ENCODE data around the gene TPGS1. TPM values are rescaled to one million over a fixed set of nuclear protein-coding genes. Genes with fewer than 3 reads are reported as not detected.

The TPGS1 gene, protein sequence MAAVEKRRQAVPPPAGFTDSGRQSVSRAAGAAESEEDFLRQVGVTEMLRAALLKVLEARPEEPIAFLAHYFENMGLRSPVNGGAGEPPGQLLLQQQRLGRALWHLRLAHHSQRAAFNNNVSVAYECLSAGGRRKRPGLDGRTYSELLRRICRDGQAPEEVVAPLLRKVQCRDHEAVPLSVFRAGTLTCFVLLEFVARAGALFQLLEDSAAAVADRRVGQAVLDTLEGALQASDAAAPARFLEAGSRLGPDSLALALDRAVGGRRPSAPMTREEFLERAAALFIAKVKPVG
- 10 to 100 TPM in 8 of 9 donors, 1 to 10 TPM in 1; 5.7 to 39.3 (median 11.3) TPM for total RNA-seq
- 10 to 100 TPM; 18.3 to 18.6 TPM for polyA plus RNA-seq
- long read RNA-seq, donor 1, transcript TPGS1-201 (2 exons, 1,114 nt): major isoform, 22 of 26 reads
- long read RNA-seq, donor 1, partial matches to known transcripts: 0 of 26 reads
- long read RNA-seq, donor 1, other reads (novel, unspliced or antisense): 2 of 26 reads
- long read RNA-seq, donor 2, transcript TPGS1-202 (1 exons, 2,873 nt): major isoform, 6 of 6 reads
- long read RNA-seq, donor 2, partial matches to known transcripts: 0 of 6 reads
- long read RNA-seq, donor 2, other reads (novel, unspliced or antisense): 0 of 6 reads
- long read RNA-seq, donor 3, transcript TPGS1-201 (2 exons, 1,114 nt): major isoform, 33 of 33 reads
- long read RNA-seq, donor 3, partial matches to known transcripts: 0 of 33 reads
- long read RNA-seq, donor 3, other reads (novel, unspliced or antisense): 0 of 33 reads

DNA sequence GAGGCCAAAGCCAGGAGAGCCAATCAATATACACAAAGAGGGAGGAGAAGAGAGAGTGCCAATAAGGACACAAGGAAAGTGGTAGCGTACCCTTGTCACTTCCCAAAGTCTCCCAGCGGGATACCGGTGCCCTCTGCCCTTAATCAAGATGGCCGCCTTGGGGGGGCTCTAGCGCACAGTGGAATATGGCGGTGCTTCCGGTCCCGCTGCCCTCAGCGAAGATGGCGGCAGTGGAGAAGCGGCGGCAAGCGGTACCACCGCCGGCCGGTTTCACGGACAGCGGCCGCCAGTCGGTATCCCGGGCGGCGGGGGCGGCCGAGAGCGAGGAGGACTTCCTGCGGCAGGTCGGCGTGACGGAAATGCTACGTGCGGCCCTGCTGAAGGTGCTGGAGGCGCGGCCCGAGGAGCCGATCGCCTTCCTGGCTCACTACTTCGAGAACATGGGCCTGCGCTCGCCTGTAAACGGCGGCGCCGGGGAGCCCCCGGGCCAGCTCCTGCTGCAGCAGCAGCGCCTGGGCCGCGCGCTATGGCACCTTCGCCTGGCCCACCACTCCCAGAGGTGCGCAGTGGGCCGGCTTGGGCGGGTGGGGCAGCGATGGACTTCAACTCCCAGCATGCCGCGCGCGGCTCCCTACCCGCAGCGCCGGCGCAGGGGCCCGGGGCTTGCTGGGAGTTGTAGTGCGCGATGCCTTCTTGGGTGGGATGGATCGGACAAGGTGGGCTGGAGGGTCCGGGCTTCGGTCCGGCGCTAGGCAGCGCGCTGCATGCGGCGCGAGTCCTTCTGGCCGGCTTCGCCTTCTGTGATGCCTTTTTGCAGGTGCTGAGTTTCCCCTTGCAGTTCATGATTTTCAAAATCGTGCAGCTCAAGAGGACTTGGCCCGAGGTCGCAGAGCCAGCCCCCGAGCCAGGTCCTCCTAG, at the start of gene TPGS1:
Gene TPGS1 (plus strand): TSS at position 212 of the 918 bp plus-strand sequence. CDS start 10 bp downstream, at position 222.
- 0 to 5% (median 1%) methylated on average over 15 to 81 of the region's 81 CpGs for whole genome bisulfite sequencing, 4 donors
- peak; percentile 78 to 95 (median 81) for DNase-seq
- intact Hi-C loops (cut with DNase I): loop anchor here in 1 of 10 donors (2.0 kb wide), 1 partner anchor 19 kb away; no protein-coding TSS in a partner anchor
- H3K27ac ChIP-seq: peak within 1 kb of the TSS; percentile 83 to 99 (median 94)
- peak within 1 kb of the TSS; percentile 70 to 100 (median 90) for H3K4me3 ChIP-seq
- TF ChIP-seq, protein P1, sequence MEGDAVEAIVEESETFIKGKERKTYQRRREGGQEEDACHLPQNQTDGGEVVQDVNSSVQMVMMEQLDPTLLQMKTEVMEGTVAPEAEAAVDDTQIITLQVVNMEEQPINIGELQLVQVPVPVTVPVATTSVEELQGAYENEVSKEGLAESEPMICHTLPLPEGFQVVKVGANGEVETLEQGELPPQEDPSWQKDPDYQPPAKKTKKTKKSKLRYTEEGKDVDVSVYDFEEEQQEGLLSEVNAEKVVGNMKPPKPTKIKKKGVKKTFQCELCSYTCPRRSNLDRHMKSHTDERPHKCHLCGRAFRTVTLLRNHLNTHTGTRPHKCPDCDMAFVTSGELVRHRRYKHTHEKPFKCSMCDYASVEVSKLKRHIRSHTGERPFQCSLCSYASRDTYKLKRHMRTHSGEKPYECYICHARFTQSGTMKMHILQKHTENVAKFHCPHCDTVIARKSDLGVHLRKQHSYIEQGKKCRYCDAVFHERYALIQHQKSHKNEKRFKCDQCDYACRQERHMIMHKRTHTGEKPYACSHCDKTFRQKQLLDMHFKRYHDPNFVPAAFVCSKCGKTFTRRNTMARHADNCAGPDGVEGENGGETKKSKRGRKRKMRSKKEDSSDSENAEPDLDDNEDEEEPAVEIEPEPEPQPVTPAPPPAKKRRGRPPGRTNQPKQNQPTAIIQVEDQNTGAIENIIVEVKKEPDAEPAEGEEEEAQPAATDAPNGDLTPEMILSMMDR (IDR thresholded peaks at IDR 0.05): no peak
- peak in 1 of 2 donors; percentile 33 for TF ChIP-seq POLR2A (IDR thresholded peaks at IDR 0.05)
- no peaks in the 10 kb centered on the region for H3K27me3 ChIP-seq
- H3K9me3 ChIP-seq: no peaks in the 10 kb centered on the region
- peaks cover 6 to 45% (median 26%) of the 10 kb centered on the region in 12 donors for H3K4me1 ChIP-seq
- peaks cover 0 to 10% (median 8%) of the 10 kb centered on the region in 9 donors for H3K36me3 ChIP-seq
- peak; percentile 90 to 95 (median 92) for ATAC-seq

DNA sequence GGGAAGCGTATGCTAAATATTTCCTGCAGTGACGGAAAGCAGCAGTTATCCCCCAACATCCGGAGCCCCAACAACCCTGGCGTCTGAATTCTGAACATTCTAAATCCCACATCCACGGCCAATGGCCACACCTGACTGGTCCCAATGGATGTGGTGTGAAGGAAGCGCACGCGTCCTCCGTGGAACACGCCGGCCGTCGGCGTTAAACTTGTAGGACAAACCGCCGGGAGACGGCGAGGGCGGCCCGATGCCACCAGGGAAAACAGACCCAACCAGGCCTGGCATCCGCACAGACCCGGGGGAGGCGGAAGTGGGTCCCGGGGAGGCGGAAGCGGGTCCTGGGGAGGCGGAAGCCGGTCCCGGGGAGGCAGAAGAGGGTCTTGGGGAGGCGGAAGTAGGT, 49.7 kb upstream of the TPGS1 start:
- Histone ChIP-seq H3K36me3 (no peaks in the 10 kb centered on the region), H3K27ac (no peak overlapping the region), H3K4me3 (no peak overlapping the region), H3K9me3 (no peaks in the 10 kb centered on the region), H3K27me3 (peaks cover 0 to 27% (median 0%) of the 10 kb centered on the region in 9 donors), H3K4me1 (peaks cover 0 to 25% (median 10%) of the 10 kb centered on the region in 12 donors)
- DNase-seq (peak in 1 of 5 donors; percentile 11), ATAC-seq (no peak)
- TF ChIP-seq, protein P1 (IDR thresholded peaks at IDR 0.05): no peak
- TF ChIP-seq POLR2A (IDR thresholded peaks at IDR 0.05): no peak
- WGBS, 4 donors: 95 to 97% (median 96%) methylated on average over 30 of the region's 30 CpGs
- intact Hi-C loops (cut with DNase I): no loop called here

DNA sequence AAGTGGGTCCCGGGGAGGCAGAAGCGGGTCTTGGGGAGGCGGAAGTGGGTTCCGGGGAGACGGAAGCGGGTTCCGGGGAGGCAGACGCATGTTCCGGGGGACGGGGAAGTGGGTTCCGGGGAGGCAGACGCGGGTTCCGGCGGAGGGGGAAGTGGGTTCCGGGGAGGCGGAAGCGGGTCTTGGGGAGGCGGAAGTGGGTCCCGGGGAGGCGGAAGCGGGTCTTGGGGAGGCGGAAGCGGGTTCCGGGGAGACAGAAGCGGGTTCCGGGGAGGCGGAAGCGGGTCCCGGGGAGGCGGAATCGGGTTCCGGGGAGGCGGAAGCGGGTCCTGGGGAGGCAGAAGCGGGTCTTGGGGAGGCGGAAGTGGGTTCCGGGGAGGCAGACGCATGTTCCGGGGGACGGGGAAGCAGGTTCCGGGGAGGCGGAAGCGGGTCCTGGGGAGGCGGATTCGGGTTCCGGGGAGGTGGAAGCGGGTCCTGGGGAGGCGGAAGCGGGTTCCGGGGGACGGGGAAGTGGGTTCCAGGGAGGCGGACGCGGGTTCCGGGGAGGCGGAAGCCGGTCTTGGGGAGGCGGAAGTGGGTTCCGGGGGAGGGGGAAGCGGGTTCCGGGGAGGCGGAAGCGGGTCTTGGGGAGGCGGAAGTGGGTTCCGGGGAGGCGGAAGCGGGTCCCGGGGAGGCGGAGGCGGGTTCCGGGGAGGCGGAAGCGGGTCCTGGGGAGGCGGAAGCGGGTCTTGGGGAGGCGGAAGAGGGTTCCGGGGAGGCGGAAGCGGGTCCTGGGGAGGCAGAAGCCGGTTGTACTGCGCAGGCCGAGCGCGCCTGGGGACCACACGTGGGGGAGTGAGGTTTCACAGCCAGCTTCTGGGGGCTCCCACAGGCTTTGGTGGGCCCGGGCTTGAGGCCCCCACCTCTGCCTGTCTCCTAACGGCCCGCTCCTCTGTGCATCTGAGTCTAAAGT, 48.9 kb upstream of the TPGS1 start:
- peaks cover 0 to 28% (median 0%) of the 10 kb centered on the region in 9 donors for H3K27me3 ChIP-seq
- DNase-seq (peak in 1 of 5 donors; percentile 34), ATAC-seq (no peak)
- 94 to 97% (median 97%) methylated on average over 89 of the region's 89 CpGs for WGBS, 4 donors
- H3K4me1 ChIP-seq: peaks cover 0 to 25% (median 10%) of the 10 kb centered on the region in 12 donors
- TF ChIP-seq, protein P1 (IDR thresholded peaks at IDR 0.05): no peak
- TF ChIP-seq POLR2A (IDR thresholded peaks at IDR 0.05): no peak
- H3K9me3 ChIP-seq: no peaks in the 10 kb centered on the region
- H3K4me3 ChIP-seq: no peak overlapping the region
- no peaks in the 10 kb centered on the region for H3K36me3 ChIP-seq
- intact Hi-C loops (cut with DNase I): no loop called here
- no peak overlapping the region for H3K27ac ChIP-seq
